Measurements from ENCODE around the gene METTL2B. TPM values are rescaled to one million over a fixed set of nuclear protein-coding genes. Genes with fewer than 3 reads are reported as not detected.
A peak's percentile ranks its signal among the peaks of the same experiment; 100 is the strongest.
"Not testable (repeated sequence)": the region's sequence is repeated elsewhere in the genome, so short reads cannot be mapped to it uniquely, and the experiment has no call there.

The METTL2B gene
- total RNA-seq, 5 donors from 2014 or later (not counting 1 experiment from before 2014, with no cell fraction given), result 17.7 to 29.9 (median 26.1) TPM

- H3K27ac ChIP-seq (ENCODE audit: low read length); H3K9me3 Mint-ChIP-seq; H3K36me3 Mint-ChIP-seq; ATAC-seq (replicated peaks in 1 of 4); H3K27ac Mint-ChIP-seq; POLR2A ChIA-PET; H3K36me3 ChIP-seq (ENCODE audit: control insufficient read depth in 2 of 2, extremely low read depth in 1 of 2, insufficient read depth in 1 of 2, low read length in 1 of 2); H3K9me3 ChIP-seq; CTCF ChIA-PET; H3K4me3 Mint-ChIP-seq; H3K4me3 ChIP-seq (ENCODE audit: control insufficient read depth in 1 of 2, extremely low read depth in 1 of 2, low read length in 1 of 2); H3K27me3 Mint-ChIP-seq; DNase-seq; H3K27me3 ChIP-seq (replicated peaks in 1 of 2; ENCODE audit: control insufficient read depth in 2 of 2, extremely low read depth in 1 of 2, insufficient read depth in 2 of 2, low read length in 1 of 2): not testable (repeated sequence)
- 100% methylated on average over 1 of the region's 3 CpGs for WGBS (ENCODE audit: insufficient coverage)
- peaks cover 13 to 24% (median 24%) of the 10 kb centered on the region in 3 donors for H3K4me1 Mint-ChIP-seq
- H3K4me1 ChIP-seq (ENCODE audit: control insufficient read depth in 1 of 2, extremely low read depth in 1 of 2, insufficient read depth in 2 of 2, low read length in 2 of 2), result peaks cover 0 to 21% of the 10 kb centered on the region in 2 experiments
Observed at GRCh38 chr7:128526062-128526466, 49.5 kb downstream of the METTL2B start.

DNA sequence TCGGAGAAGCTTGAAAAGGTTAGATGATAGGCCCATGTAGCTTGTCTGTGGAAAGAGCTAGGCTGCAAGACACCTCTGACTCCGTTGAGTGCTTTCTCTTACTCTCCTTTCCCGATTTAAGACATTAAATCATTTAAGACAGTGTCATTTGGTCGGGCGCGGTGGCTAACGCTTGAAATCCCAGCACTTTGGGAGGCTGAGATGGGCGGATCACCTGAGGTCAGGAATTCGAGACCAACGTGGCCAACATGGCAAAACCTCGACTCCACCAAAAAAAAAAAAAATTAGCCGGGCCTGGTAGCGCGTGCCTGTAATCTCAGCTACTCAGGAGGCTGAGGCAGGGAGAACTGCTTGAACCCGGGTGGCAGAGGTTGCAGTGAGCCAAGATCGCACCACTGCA lies 52.6 kb downstream of the METTL2B start:
- DNase-seq; ATAC-seq (replicated peaks in 1 of 4); H3K27ac Mint-ChIP-seq; H3K27me3 ChIP-seq (replicated peaks in 1 of 2; ENCODE audit: control insufficient read depth in 2 of 2, extremely low read depth in 1 of 2, insufficient read depth in 2 of 2, low read length in 1 of 2); H3K27me3 Mint-ChIP-seq; H3K9me3 Mint-ChIP-seq; H3K36me3 Mint-ChIP-seq; POLR2A ChIA-PET; H3K4me3 ChIP-seq (ENCODE audit: control insufficient read depth in 1 of 2, extremely low read depth in 1 of 2, low read length in 1 of 2); H3K36me3 ChIP-seq (ENCODE audit: control insufficient read depth in 2 of 2, extremely low read depth in 1 of 2, insufficient read depth in 1 of 2, low read length in 1 of 2); H3K27ac ChIP-seq (ENCODE audit: low read length); H3K9me3 ChIP-seq; CTCF ChIA-PET: not testable (repeated sequence)
- peaks cover 23 to 33% (median 30%) of the 10 kb centered on the region in 3 donors for H3K4me1 Mint-ChIP-seq
- 93% methylated on average over 10 of the region's 16 CpGs for WGBS (ENCODE audit: insufficient coverage)
- H3K4me1 ChIP-seq (ENCODE audit: control insufficient read depth in 1 of 2, extremely low read depth in 1 of 2, insufficient read depth in 2 of 2, low read length in 2 of 2), result peaks cover 4 to 18% of the 10 kb centered on the region in 2 experiments
- peak overlapping the region in 2 of 3 donors; percentile 28 to 82 for H3K4me3 Mint-ChIP-seq

- Histone ChIP-seq H3K4me1 (ENCODE audit: control insufficient read depth in 1 of 2, extremely low read depth in 1 of 2, insufficient read depth in 2 of 2, low read length in 2 of 2) (peaks cover 4 to 18% of the 10 kb centered on the region in 2 experiments), H3K4me3 (ENCODE audit: control insufficient read depth in 1 of 2, extremely low read depth in 1 of 2, low read length in 1 of 2) (peak overlapping the region; percentile 32 to 59), H3K27ac (ENCODE audit: low read length) (peak overlapping the region; percentile 16)
- H3K9me3 Mint-ChIP-seq; H3K36me3 ChIP-seq (ENCODE audit: control insufficient read depth in 2 of 2, extremely low read depth in 1 of 2, insufficient read depth in 1 of 2, low read length in 1 of 2); H3K36me3 Mint-ChIP-seq; H3K9me3 ChIP-seq; H3K27me3 ChIP-seq (replicated peaks in 1 of 2; ENCODE audit: control insufficient read depth in 2 of 2, extremely low read depth in 1 of 2, insufficient read depth in 2 of 2, low read length in 1 of 2); CTCF ChIA-PET; H3K27me3 Mint-ChIP-seq; POLR2A ChIA-PET: not testable (repeated sequence)
- WGBS (ENCODE audit: insufficient coverage), result 4% methylated on average over 31 of the region's 50 CpGs
- Mint-ChIP-seq H3K4me3 (peak overlapping the region; percentile 82 to 85 (median 83)), H3K27ac (peak overlapping the region; percentile 90 to 93), H3K4me1 (peaks cover 34 to 39% (median 39%) of the 10 kb centered on the region in 3 donors)
- ATAC-seq (replicated peaks in 1 of 4) (peak; percentile 42 to 55 (median 52)), DNase-seq (peak in 34 of 35 experiments; percentile 15 to 67 (median 40))
Observed at GRCh38 chr7:128530121-128530854, 53.7 kb downstream of the METTL2B start.

- ChIA-PET POLR2A (no interaction called here), CTCF (no interaction called here)
- Mint-ChIP-seq H3K9me3 (no peaks in the 10 kb centered on the region), H3K36me3 (peaks cover 4% of the 10 kb centered on the region), H3K4me1 (peaks cover 35 to 40% (median 39%) of the 10 kb centered on the region in 3 donors), H3K27me3 (no peaks in the 10 kb centered on the region), H3K27ac (no peak overlapping the region), H3K4me3 (peak overlapping the region in 1 of 3 donors; percentile 84)
- Histone ChIP-seq H3K4me1 (ENCODE audit: control insufficient read depth in 1 of 2, extremely low read depth in 1 of 2, insufficient read depth in 2 of 2, low read length in 2 of 2) (peaks cover 4 to 18% of the 10 kb centered on the region in 2 experiments), H3K27me3 (replicated peaks in 1 of 2; ENCODE audit: control insufficient read depth in 2 of 2, extremely low read depth in 1 of 2, insufficient read depth in 2 of 2, low read length in 1 of 2) (no peaks in the 10 kb centered on the region), H3K4me3 (ENCODE audit: control insufficient read depth in 1 of 2, extremely low read depth in 1 of 2, low read length in 1 of 2) (peak overlapping the region in 1 of 2 donors; percentile 59), H3K27ac (ENCODE audit: low read length) (no peak overlapping the region), H3K36me3 (ENCODE audit: control insufficient read depth in 2 of 2, extremely low read depth in 1 of 2, insufficient read depth in 1 of 2, low read length in 1 of 2) (peaks cover 0 to 2% of the 10 kb centered on the region in 2 donors), H3K9me3 (no peaks in the 10 kb centered on the region)
- DNase-seq (peak in 4 of 35 experiments; percentile 7 to 45 (median 25)), ATAC-seq (replicated peaks in 1 of 4) (peak; percentile 24 to 43 (median 38))
- under 1% methylated on average over 37 of the region's 38 CpGs for WGBS (ENCODE audit: insufficient coverage)
Observed at GRCh38 chr7:128530855-128531104, 54.2 kb downstream of the METTL2B start.

DNA sequence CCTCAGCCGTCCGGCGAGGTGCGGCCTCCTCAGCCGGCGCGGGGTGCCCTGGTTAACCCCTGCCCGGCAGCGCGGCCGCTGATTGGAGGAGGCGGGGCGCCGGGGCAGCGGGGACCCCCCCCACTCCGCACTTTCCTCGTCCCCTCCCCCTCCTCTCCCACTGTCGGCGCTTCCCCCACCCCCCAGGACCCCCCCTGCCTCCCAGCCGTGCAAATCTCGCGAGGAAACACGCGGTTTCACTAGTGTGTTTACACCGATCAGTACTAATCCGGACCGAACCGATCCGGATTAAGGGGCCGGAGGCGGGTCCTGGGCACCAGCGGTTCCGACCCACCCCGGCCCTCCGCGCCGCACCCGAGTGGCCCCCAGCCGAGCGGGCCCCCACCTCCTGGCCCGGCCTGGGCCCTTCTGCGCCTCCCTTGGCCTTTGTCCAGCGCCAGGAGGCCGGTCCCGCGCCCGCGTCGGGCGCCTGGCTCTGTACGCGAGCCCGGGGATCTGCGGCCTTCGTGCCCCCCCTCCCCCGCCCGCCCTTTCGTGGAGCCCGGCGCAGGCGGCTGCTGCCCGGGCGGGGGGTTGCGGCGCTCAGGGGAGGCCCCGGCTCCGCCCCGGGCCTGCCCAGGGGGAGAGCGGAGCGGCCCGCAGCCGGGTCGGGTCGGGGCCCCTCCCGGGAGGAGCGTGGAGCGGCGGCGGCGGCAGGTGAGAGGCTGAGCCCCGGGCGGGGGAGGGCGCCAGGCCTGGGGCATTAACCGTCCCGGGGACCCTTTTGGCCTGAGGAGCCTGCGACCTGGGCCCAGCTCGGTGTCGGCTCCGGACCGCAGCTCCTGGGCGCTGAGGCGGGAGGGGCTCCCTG lies 54.8 kb downstream of the METTL2B start:
- POLR2A ChIA-PET; H3K27ac Mint-ChIP-seq; H3K36me3 ChIP-seq (ENCODE audit: control insufficient read depth in 2 of 2, extremely low read depth in 1 of 2, insufficient read depth in 1 of 2, low read length in 1 of 2); H3K36me3 Mint-ChIP-seq; H3K27me3 Mint-ChIP-seq; CTCF ChIA-PET; H3K27me3 ChIP-seq (replicated peaks in 1 of 2; ENCODE audit: control insufficient read depth in 2 of 2, extremely low read depth in 1 of 2, insufficient read depth in 2 of 2, low read length in 1 of 2); H3K9me3 ChIP-seq; H3K9me3 Mint-ChIP-seq: not testable (repeated sequence)
- under 1% methylated on average over 55 of the region's 92 CpGs for WGBS (ENCODE audit: insufficient coverage)
- H3K4me3 ChIP-seq (ENCODE audit: control insufficient read depth in 1 of 2, extremely low read depth in 1 of 2, low read length in 1 of 2), result peak overlapping the region; percentile 59 to 67
- H3K4me1 Mint-ChIP-seq, result peaks cover 35 to 41% (median 41%) of the 10 kb centered on the region in 3 donors
- peak overlapping the region; percentile 49 to 84 (median 66) for H3K4me3 Mint-ChIP-seq
- peak overlapping the region; percentile 29 for H3K27ac ChIP-seq (ENCODE audit: low read length)
- peak; percentile 37 to 84 (median 68) for DNase-seq
- H3K4me1 ChIP-seq (ENCODE audit: control insufficient read depth in 1 of 2, extremely low read depth in 1 of 2, insufficient read depth in 2 of 2, low read length in 2 of 2), result peaks cover 4 to 18% of the 10 kb centered on the region in 2 experiments
- peak; percentile 77 to 82 (median 78) for ATAC-seq (replicated peaks in 1 of 4)

DNA sequence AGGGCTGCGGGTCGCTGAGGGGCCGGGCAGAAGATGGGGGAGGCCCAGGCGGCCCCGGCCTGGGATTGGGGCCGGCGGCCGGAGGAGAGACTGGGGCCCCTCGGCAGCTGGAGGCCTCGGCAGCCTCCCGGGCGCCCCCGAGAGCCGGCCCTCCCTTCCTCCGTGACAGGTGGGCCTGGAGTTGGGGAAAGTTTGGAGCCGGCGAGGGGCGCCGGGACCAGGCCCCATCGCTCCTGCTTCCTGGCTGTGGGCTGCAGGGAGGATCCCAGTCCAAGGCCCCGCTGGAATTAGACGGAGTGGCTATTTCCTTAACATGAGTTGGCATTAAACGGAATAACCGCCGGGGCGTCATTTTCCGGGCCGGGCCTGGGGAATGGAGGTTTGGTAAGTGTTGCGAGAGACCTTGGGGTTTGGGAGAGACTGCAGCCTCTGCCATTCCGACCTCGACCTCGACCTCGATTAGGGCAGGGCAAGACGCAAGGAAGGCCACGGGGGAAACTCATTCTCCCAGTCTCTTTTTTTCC lies 55.5 kb downstream of the METTL2B start:
- H3K27ac Mint-ChIP-seq, result peak overlapping the region; percentile 92 to 93
- H3K27me3 ChIP-seq (replicated peaks in 1 of 2; ENCODE audit: control insufficient read depth in 2 of 2, extremely low read depth in 1 of 2, insufficient read depth in 2 of 2, low read length in 1 of 2); ATAC-seq (replicated peaks in 1 of 4); H3K9me3 ChIP-seq; POLR2A ChIA-PET; H3K27me3 Mint-ChIP-seq; H3K36me3 Mint-ChIP-seq; H3K9me3 Mint-ChIP-seq; CTCF ChIA-PET; H3K36me3 ChIP-seq (ENCODE audit: control insufficient read depth in 2 of 2, extremely low read depth in 1 of 2, insufficient read depth in 1 of 2, low read length in 1 of 2): not testable (repeated sequence)
- peak in 30 of 35 experiments; percentile 1 to 45 (median 17) for DNase-seq
- WGBS (ENCODE audit: insufficient coverage), result 0% methylated on average over 4 of the region's 35 CpGs
- Histone ChIP-seq H3K4me1 (ENCODE audit: control insufficient read depth in 1 of 2, extremely low read depth in 1 of 2, insufficient read depth in 2 of 2, low read length in 2 of 2) (peaks cover 4 to 19% of the 10 kb centered on the region in 2 experiments), H3K27ac (ENCODE audit: low read length) (peak overlapping the region; percentile 72), H3K4me3 (ENCODE audit: control insufficient read depth in 1 of 2, extremely low read depth in 1 of 2, low read length in 1 of 2) (peak overlapping the region; percentile 59 to 67)
- H3K4me3 Mint-ChIP-seq, result peak overlapping the region; percentile 84 to 88 (median 86)
- H3K4me1 Mint-ChIP-seq, result peaks cover 35 to 46% (median 46%) of the 10 kb centered on the region in 3 donors
